Superior temporal gyrus (tissue), 1 donor: Measurements from ENCODE around the gene ARID1B.

Experiments
- DNase-seq: peaks from one replicate; pipeline ENCODE4 v3.0.0-alpha.2; 2016; ENCODE audit errors: extremely low spot score

Gene ARID1B

GRCh38 chr6:157050537-157051265, 273.5 kb downstream of the ARID1B start:
- DNase-seq = no peak

- no peak for DNase-seq
Observed at GRCh38 chr6:157054531-157054979, 277.4 kb downstream of the ARID1B start.

- no peak for DNase-seq
Observed at GRCh38 chr6:157055863-157056262, 278.7 kb downstream of the ARID1B start.

GRCh38 chr6:157056275-157056674, 279.1 kb downstream of the ARID1B start:
- DNase-seq = no peak

- DNase-seq = no peak
Observed at GRCh38 chr6:157058574-157058973, 281.4 kb downstream of the ARID1B start.

- DNase-seq = no peak
Observed at GRCh38 chr6:157059781-157060180, 282.6 kb downstream of the ARID1B start.

GRCh38 chr6:157060440-157060952, 283.3 kb downstream of the ARID1B start:
- no peak for DNase-seq

- DNase-seq = no peak
Observed at GRCh38 chr6:157061770-157062594, 284.8 kb downstream of the ARID1B start.

GRCh38 chr6:157063176-157063905, 286.2 kb downstream of the ARID1B start:
- DNase-seq = no peak

- no peak for DNase-seq
Observed at GRCh38 chr6:157063923-157064322, 286.7 kb downstream of the ARID1B start.

- DNase-seq = no peak
Observed at GRCh38 chr6:157064502-157064901, 287.3 kb downstream of the ARID1B start.

GRCh38 chr6:157065366-157065765, 288.2 kb downstream of the ARID1B start:
- no peak for DNase-seq

GRCh38 chr6:157066781-157067491, 289.8 kb downstream of the ARID1B start:
- no peak for DNase-seq

- no peak for DNase-seq
Observed at GRCh38 chr6:157067507-157067906, 290.3 kb downstream of the ARID1B start.

GRCh38 chr6:157068691-157069324, 291.6 kb downstream of the ARID1B start:
- no peak for DNase-seq

- DNase-seq = no peak
Observed at GRCh38 chr6:157069585-157069984, 292.4 kb downstream of the ARID1B start.

GRCh38 chr6:157070403-157071107, 293.4 kb downstream of the ARID1B start:
- no peak for DNase-seq

GRCh38 chr6:157072128-157072527, 294.9 kb downstream of the ARID1B start:
- DNase-seq = no peak

GRCh38 chr6:157073596-157073995, 296.4 kb downstream of the ARID1B start:
- no peak for DNase-seq

- DNase-seq = no peak
Observed at GRCh38 chr6:157074969-157075368, 297.8 kb downstream of the ARID1B start.
